HG03095 (cell line): ENCODE measurements around the gene CDKN1C.

Experiments used
- ATAC-seq: cut with Tn5 transposase; IDR thresholded peaks from one replicate; pipeline ENCODE4 v1.9.1; 2021; ENCODE audit warnings: moderate library complexity; ENCODE audit not compliant: unreplicated experiment

The CDKN1C gene

GRCh38 chr11:2923446-2924375 lies 38.1 kb upstream of the CDKN1C start:
- ATAC-seq = no peak

- ATAC-seq = no peak
Observed at GRCh38 chr11:2922655-2923054, 37.1 kb upstream of the CDKN1C start.

GRCh38 chr11:2921742-2922493 lies 36.3 kb upstream of the CDKN1C start:
- ATAC-seq = no peak

GRCh38 chr11:2921261-2921660 lies 35.7 kb upstream of the CDKN1C start:
- ATAC-seq = no peak

GRCh38 chr11:2920343-2920742 lies 34.8 kb upstream of the CDKN1C start:
- no peak for ATAC-seq

GRCh38 chr11:2919837-2920236 lies 34.3 kb upstream of the CDKN1C start:
- no peak for ATAC-seq

- no peak for ATAC-seq
Observed at GRCh38 chr11:2919188-2919587, 33.6 kb upstream of the CDKN1C start.

- ATAC-seq = no peak
Observed at GRCh38 chr11:2917842-2918490, 32.4 kb upstream of the CDKN1C start.

- no peak for ATAC-seq
Observed at GRCh38 chr11:2916892-2917645, 31.5 kb upstream of the CDKN1C start.

- no peak for ATAC-seq
Observed at GRCh38 chr11:2916114-2916891, 30.7 kb upstream of the CDKN1C start.

GRCh38 chr11:2915473-2915872 lies 29.9 kb upstream of the CDKN1C start:
- no peak for ATAC-seq

- ATAC-seq = no peak
Observed at GRCh38 chr11:2914455-2915195, 29.1 kb upstream of the CDKN1C start.

- ATAC-seq = no peak
Observed at GRCh38 chr11:2913776-2914175, 28.2 kb upstream of the CDKN1C start.

- ATAC-seq = no peak
Observed at GRCh38 chr11:2913019-2913431, 27.4 kb upstream of the CDKN1C start.

GRCh38 chr11:2912498-2912897 lies 26.9 kb upstream of the CDKN1C start:
- no peak for ATAC-seq

GRCh38 chr11:2911785-2912391 lies 26.3 kb upstream of the CDKN1C start:
- no peak for ATAC-seq

GRCh38 chr11:2911088-2911784 lies 25.7 kb upstream of the CDKN1C start:
- no peak for ATAC-seq

- no peak for ATAC-seq
Observed at GRCh38 chr11:2910401-2910955, 24.9 kb upstream of the CDKN1C start.
